T-helper 9 cell (primary cell): ENCODE data around the gene CCDC57.

Source experiments
- DNase-seq: peaks from one replicate; pipeline ENCODE4 v3.0.0-alpha.2; 2020

The CCDC57 gene

DNA sequence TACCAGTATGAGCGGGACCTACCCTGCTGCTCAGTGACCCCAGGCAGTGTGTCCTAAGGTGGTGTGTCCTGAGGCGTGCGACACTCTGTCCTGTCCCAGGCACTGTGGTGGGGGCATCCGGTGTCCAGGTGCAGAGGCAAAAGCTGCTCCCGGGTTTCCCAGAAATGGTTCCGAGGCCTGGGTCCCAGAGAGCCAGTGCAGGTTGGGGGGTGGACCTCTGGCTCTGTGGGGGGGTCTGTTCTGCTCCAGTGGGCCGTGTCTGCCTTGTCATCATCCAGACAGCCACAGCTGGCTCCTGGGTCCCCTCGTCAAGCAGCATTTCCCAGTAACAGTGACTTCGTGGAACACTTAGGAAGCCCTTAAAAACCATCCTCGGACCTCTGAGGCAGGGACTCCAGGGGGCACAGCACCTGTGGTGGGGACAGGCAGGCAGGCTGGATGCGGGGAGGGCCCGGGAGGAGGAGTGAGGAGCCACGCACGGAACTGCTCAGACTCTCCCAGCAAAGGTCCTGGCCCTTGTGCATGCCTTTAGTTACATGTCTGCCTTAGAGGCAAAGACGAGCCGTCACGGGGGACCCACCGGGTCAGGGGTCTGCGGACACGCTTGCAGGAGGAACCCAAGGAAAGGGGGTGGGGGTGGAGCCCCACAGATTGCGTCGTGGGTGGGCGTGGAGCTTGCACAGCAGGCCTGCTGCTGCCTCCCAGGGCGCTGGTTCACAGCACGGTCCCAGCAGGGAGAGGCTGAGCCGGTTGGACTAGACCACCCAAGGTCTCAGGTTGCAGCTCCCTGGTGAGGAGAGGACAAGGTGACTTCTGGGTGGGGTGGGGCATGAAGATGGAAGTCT, 21.8 kb upstream of the CCDC57 start:
- no peak for DNase-seq

- DNase-seq, result no peak
These were observed 20.5 kb upstream of the CCDC57 start for GRCh38 chr17:82232876-82233785.

GRCh38 chr17:82232322-82232820, 19.7 kb upstream of the CCDC57 start:
- DNase-seq, result no peak

DNA sequence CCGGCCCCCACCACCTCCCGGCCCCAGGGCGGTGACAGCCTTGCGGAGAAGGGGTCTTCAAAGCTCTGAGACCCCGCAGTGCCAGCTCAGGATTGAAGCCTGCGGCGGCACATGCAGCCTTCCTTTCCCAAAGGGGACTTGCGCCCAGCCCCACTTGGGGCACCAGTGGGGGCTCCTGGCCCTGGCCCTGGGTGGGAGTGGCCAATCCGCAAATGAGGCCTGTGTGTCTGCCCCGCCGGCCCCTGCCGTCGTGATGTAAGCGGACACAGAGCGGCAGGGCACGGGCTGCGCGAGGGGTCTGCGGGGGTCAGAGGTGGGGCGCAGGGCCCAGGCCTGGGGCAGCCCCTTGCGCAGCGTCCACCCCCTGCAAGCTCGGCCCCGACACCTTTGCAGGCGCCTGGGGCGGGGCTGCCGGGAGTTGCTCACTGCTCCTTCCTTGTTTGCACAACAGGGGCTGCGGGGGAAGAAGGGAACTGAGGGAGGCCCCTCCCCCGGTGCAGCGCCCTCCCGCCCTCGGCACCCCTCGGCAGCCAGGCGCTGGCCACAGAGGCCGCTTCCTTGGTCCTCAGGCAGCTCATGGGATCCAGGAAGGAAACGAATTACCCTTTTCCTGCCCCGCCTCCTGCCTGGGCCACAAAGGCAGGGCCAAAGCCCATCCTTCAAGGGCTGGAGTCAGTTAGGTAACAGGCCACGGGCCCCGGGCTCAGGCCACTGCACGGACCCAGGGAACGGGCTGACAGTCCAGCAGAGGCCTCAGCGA, 19.1 kb upstream of the CCDC57 start:
- no peak for DNase-seq

- DNase-seq, result no peak
These were observed 18.6 kb upstream of the CCDC57 start for GRCh38 chr17:82231312-82231561.

DNA sequence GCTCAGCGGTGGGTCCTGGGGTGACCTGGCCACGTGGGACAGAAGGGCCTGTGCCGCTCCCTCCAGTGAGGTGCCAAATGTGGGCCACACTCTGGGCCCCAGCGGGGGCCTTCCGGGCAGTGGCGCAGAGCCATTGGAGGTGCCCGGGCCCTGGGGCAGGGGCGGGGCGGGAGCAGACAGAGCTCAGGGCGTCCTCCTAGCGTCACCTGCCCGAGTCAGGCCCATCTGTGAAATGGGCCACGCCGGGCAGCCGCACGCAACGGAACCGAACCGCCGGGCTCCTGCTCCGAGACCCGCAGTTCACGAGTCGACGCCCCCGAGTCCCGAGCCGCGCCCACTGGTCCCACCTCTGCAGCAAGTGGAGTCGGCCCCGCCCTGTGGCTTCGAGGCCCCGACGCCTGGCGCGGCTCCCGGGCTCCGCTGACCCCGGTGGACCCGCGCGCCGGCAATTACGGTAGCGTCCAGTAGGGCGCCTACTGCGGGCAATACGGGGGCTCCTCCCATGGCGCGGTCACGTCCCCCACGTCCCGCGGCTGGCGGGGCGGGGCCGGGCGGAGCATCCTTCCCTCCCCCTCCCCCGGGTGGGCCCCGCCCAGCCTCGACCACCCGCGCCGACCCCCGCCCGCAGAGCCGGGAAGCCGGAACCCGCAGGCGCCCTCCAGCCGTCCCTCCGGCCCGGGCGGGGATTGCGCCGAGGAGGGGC, 18.1 kb upstream of the CCDC57 start:
- peak; percentile 50 for DNase-seq

GRCh38 chr17:82229698-82230608, 17.3 kb upstream of the CCDC57 start:
- no peak for DNase-seq

- DNase-seq, result peak; percentile 58
These were observed 16.4 kb upstream of the CCDC57 start, which contains the start of gene SLC16A3 for GRCh38 chr17:82228842-82229697. TSS of gene SLC16A3 (plus strand) at chr17:82229042. CDS start at chr17:82236009, 6,967 bp downstream.

DNA sequence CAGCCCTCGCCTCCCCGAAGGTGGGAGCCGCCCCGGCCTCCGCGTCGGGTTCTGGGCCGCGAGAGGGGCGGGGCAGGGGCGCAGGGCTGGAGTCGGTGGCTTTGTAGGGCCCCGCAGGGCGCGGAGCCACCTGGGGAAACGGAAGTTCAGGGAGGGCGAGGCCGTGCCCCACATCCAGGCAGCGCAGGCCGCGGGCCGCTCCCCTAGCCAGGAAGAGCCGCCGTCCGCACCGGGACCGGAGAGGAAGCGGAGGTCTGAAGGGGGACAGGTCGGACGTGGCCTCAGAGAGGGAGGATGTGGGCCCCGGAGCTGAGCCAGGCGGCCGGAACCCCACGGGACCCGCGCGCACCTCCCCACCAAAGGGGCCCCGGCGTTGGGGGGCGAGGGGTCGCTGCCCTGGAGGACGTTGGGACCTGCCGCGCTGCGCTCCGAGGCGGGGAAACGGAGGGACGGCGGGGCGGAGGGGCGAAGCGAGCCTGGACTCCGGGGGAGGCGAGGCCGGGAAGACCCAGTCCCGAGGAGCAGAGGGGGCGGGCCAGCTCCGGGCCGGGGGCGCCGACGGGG, 15.7 kb upstream of the CCDC57 start:
- DNase-seq, result peak; percentile 47

GRCh38 chr17:82227629-82228277, 15.1 kb upstream of the CCDC57 start:
- DNase-seq, result no peak

- no peak for DNase-seq
These were observed 14.4 kb upstream of the CCDC57 start for GRCh38 chr17:82226809-82227628.

- DNase-seq, result no peak
These were observed 13.6 kb upstream of the CCDC57 start for GRCh38 chr17:82226146-82226808.

DNA sequence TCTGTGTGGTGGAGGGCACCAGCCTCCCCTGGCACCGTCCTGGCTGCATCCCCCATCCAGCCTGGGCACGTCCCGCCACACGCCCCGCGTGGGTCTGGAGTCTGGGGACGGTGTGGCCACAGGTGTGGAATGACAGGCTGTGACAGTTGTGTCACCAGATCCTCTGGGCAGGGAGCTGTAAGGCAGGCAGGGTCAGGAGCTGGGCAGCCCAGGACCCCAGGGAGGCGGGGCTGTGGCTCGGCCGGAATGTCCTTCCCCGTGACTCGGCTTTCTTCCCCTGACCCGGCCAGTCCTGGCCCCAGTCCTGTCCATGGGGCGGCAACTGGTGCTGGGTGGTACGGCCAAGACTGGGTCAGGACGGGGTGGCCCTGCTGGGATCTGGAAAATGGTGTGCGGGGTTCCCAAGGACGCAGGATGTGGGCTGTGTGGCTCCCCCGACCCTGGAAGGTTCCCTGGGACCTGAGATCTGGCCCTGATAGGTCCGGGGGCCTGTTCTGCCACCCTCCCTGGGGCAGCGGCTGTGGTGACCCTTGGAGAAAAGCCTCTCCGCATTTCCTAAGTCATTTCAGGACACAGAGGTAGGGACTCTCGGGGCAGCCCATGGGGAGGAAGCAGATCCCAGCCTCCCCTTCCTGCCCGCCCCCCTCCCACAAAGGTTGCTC, 12.9 kb upstream of the CCDC57 start:
- no peak for DNase-seq

GRCh38 chr17:82224666-82225065, 12.0 kb upstream of the CCDC57 start:
- no peak for DNase-seq

GRCh38 chr17:82223517-82223916, 10.9 kb upstream of the CCDC57 start:
- DNase-seq, result no peak

DNA sequence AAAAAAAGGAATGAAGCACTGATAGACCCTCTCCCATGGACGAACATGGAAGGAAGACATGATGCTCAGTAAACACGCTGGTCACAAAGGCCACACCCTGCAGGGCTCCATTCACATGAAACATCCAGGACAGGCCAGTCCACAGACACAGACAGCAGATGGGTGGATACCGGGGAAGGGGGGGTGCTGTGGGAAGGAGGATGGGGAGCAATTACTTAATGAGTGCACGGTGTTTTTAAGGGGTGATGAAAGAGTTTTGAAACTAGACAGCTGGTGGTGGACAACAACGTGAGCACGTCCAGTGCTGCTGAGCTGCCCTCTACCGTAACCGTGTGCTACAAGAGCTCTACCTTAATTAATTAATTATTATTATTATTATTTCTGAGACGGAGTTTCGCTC, 10.2 kb upstream of the CCDC57 start:
- no peak for DNase-seq

DNA sequence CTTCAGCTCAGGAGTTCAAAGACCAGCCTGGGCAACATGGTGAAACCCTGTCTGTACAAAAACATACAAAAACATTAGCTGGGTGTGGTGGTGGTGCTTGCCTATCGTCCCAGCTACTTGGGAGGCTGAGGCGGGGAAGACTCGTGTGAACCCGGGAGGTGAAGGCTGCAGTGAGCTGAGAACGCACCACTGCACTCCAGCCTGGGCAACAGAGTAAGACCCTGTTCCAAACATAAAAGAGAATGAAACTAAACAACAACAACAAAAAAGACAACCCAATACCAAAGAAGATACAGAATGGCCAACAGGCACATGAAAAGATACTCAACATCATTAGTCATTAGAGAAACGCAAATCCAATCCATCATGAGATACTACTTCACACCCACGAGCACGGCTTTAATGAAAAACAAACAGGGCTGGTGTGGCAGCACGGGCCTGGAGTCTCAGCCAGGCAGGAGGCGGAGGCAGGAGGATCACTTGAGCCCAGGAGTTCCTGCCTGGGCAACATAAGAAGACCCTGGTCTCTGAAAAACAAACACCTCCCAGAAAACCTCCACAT, 8.8 kb upstream of the CCDC57 start:
- DNase-seq, result no peak
